EH (cell line): ENCODE results near the gene MTHFD1L.

ENCODE experiments used
- DNase-seq: peaks from one replicate; pipeline ENCODE4 v3.0.0-alpha.2; 2015; ENCODE audit warnings: low read depth

The MTHFD1L gene

DNA sequence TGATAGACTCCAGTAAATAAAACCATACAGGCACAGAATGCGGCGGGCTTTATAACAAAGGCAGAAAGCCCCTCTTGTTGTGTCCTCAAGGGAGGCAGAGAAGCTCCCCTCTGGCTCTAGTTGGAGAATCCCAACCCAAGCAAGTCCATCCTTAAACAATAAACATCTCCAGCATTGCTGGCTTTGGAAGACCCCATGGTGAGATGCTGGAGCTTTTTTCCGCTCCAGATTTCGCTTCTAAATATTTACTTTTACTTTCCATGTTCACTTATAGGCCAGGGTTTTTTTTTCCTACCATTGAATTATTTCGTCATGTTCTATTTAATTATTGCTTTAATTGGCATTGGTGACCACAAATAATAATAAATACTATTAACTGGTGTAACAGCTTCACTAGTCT, 176.2 kb downstream of the MTHFD1L start:
- no peak for DNase-seq

DNA sequence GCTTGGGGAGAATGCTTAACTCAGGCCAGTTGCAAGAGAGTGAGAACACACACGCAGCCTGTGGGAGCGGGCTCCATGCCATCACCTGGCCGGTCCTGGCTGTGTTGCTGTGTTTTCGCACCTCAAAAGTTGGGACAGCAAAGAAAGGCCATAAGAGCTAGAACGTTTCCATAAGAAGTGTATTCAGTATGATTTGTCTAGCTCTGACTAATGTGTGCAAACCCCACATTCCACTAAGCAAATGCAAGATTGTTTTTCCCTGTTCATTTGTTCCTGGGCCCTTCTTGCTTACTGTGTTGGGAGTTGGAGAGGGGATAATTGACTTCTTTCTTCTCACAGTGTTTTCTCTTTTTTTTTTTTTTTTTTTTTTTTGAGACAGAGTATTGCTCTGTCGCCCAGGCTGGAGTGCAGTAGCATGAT, 177.4 kb downstream of the MTHFD1L start:
- peak; percentile 76 for DNase-seq

DNA sequence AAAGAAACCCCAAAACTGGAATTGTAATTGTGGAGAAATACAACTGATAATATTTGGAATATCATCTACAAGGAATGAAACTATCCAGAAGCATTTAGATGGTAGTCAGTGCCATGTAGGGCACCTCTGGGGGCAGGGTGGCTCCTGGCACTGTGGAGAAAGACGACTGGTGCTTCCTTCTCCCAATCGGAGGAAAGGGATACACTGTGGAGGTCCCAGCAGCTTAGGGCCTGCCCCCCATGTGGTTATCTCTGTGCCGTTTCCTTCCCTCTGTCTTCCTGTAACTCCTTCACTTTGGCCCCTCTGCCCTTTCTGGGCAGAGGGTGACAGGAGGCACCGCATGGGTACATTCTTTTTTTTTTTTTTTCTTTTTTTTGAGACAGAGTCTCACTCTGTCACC, 178.4 kb downstream of the MTHFD1L start:
- DNase-seq = no peak

DNA sequence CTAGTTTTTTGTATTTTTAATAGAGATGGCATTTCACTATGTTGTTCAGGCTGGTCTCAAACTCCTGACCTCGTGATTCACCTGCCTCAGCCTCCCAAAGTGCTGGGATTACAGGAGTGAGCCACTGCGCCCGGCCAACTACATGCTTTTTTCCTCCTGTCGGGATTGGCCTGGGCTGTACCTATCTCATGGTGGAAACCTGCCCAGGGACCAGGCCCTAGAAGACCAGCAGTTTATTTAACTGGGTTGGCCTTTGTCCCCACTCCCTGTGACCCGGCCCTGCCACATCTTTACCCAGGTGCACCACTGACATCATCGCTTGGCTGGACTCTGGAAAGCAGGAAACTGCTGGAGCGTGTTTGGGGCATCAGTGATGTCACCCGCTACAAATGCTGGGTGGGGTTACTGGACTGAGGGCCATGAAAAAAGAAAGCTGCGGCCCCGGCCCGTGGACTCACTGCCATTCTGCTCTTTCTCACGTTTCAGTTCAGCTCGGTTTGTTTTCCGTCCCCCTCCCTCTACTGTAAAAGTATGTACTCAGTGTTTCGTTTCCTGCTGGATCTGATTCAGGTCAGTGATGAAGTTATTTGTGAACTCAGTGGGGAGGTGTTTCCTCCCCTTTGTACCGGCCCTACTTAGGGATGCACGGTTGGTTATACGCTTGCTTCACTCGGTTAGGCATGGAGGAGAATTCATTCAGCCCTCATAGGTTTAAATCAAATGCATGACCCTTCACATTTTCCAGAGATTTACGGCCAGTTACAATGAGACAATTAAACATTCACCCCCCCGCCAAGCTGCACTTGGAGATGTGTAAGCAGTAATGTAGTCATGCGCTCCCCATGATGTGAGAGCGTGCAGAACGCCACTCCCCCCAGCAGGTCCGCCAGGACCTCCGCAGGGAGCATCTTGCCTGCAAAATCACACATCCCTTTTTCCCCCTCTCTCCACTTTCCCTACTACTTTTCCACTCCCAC, 179.3 kb downstream of the MTHFD1L start:
- DNase-seq = peak; percentile 96

DNA sequence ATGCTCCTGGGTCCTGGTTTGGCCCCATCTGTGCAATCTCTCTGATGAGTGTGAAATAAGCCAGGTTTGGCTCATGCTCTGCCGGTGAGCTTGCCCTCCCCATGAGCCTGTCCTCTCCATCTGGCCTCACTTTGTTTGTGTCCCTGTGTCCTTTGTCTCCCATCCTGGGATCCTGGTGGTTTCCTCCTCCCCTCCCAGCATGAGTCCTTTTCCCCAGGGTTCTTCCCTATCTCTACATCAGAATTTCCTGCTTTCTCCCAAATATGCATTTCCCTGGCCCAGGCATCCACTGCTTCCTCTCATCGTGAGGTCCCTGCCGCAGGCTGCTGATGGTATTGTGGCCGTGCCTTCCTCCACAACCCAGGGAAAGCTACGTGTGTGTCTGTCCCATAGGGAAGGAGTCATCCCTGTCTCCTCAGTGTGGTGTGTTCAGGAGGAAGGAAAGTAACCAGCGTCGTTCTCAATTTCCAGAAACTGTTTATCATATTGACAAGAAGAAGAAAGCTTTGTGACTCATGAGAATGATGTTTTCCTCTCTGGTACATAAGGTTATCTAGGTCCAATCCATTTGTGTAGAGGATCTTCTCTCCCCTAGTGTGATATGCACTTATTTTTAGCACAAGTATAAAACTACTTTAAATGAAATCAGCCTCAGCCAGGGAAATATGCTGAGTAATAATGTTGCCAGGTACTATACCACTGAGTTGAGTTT, 180.2 kb downstream of the MTHFD1L start:
- peak; percentile 98 for DNase-seq

DNA sequence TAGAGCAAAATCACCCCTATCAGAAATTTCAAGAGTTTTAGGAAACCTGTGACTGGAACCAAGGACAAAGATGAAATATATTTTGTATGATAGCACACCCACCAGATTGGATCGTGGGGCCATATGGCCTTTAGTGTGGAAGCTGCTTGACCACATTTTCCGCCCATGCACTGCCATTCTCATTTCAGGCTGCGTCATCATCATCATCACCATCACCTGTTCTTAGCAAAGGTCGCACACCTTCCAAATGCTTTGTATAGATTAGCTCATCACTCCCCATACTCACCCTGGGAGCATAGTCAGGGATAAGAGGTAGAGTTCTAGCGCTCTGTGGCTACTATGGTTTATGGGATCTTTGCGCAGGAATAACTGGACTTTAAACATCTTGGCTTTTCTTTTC, 185.7 kb downstream of the MTHFD1L start:
- DNase-seq = no peak

DNA sequence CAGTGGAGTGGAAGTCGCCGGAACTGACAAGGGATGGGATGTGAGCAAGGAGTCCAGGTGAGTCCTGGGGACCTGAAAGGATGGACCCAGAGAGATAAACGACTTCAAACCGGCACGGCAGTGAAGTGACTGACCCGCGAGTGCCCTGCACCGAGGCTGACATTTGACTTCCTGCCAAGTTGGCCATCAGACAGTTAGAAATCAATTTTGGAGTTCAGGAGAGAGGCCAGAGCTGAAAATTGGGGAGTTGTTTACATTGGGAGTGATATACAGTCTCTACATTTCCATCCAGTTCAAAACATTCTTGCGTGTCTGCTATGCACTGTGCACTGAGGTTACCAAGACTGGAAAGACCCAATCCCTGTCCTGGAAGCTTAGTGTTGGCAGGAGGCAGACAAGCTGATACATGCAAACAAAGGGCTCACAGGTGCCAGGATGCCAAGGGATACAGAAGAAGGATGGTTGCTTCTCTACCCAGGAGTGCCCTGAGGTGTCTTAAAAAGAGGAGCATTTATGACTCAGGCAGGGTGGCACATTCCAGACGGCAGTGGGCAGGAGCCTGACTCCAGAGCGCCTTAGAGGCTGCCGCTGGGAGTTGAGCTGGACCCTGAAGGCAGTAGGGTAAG, 186.6 kb downstream of the MTHFD1L start:
- no peak for DNase-seq

DNA sequence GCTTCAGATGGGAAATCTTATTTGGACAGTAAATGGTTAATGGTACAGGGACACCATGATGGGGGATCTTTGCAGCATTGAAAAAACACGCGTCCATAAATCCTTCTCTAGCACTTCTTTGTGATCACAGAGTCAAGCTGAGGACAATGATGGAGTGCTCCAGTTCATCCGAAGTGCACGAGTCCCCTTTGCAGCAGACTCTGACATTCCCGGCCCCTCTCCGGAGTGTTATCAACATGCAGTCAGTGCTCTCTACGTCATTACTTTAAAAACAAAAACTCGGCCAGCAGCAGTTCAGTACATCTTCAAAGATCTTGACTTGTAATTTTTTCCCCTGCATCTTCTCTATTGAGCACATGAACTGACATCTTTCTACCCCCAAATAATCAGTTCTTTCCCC, 188.8 kb downstream of the MTHFD1L start:
- no peak for DNase-seq

DNA sequence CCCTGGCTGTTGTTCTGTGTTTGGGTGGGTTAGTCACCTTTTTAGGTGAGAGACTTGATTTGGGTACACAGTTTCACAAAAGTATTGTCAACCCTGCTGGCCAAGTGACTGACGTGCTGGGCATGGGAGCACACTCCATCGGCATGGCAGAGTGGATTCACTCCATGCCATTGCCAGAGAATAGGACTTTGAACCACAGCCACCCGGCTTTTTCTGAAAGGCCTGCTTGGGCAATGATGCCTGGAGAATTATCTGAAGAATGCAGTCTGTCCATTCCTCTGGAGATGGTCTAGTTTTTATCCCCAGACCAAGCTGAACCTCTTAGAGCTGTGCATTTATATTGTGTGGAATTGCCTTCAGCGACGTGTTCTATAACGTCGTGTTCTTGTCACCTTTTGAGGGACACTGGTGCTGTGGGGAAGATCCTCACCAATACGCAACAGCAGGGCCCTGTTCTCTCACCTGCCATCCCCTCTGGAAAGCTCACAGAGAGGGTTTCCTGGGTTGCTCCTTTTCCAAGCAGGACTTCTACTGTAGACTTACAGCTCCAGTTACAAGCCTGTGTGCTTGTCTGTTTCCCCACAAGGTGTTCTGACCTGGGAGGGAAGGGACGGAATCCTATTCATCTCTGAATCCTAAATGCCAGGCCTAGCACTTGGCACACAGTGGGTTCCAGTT, 190.9 kb downstream of the MTHFD1L start:
- no peak for DNase-seq

DNA sequence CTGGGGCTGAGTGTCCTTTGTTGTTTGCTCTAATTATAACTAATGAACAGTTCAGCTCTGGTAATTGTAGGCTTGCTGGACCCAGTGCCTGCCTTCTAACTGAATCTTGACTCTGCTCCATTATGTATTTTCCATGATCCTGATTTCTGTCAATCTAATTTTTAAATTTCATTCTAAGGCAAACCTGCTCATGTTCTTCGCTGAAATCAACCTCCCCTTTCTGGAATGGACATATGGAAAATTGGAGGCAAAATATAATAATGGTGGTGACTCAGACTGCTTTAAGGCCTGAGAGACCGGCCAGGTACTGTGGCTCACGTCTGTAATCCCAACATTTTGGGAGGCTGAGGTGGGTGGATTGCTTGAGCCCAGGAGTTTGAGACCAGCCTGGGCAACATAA, 191.6 kb downstream of the MTHFD1L start:
- DNase-seq = no peak

DNA sequence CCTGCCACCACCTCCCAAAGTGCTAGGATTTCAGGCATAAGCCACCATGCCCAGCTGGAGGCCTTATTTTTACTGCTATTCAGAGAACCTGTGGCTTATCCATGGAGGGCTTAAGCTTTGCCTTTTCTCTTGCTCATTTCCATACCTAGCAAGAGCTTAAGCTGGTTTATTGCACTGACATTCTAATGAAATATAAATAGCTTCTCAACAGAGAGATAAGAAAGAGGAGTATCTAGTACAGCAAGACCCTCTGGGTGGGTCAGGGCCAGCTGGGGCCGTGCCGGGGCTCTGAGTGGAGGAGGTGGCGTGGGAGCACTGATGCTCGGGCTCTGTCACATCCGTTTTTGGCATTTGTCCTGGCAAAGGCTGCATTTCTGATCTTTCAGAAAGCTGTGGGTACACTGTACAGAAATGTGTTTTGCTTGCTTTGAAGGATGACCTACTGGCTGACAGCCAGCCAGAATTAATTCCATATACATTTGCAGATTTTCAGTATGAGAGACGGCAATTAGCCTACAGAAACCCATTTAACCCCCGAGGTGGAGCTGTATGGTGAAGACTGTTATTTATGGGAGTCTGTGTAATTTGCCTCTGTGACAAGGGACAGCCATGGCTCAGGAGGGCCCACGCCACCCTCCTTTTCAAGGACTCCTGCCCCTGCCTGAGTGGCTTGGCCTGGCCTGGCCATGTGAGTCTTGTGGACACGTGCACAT, 192.7 kb downstream of the MTHFD1L start:
- no peak for DNase-seq

DNA sequence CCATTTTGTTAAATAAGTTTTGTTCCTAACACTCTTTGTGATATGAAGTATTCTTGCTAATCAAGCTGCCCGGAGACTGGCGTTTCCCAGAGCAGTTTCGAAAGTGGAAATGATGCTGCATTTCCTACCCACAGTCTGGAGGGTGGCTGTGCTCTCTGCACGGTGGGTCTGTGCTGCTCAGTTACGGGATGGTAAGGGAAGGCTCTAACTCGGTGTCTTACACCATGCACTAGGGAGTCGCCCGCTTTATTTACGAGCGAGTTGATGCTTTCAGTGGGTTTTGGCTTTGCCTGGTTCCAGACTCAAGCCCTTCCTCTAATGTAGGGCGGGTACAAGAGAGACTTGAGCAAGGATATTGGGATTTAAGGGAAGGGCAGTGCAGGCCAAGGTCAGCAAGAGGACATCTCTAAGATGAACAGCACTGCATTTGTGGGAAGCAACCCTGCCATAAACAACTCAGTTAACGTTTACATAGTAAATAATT, 194.2 kb downstream of the MTHFD1L start:
- no peak for DNase-seq

DNA sequence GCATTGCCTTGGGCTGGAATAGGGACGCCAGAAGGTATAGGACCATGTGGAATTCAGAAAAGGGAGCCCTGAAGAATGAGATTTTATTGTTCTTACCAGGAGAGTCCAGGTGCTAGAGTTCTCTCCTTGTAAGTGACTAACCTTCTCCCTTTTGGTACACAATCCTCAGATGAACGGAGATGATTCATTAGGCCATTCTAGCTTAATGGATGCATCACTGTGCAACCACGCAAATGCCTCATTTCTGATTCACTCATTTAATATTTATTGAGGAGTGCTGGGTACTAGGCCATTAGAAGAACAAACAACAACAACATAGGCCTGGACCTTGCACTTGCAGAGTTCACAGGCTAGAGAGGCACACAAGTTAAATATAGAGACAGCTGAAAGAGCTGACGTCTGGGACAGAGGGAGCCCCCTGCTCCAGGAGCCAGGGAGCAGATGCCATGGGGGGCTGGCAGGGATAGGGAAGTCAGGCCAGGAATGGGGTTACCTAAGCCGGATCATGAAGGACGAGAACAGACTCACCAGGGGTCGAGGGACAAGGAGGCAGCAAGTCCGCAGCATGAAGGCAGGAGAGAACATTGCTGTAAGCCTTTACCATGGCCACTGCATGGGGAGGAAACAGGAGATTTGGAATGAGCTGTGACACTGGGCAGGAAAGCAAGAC, 194.7 kb downstream of the MTHFD1L start:
- peak; percentile 96 for DNase-seq

DNA sequence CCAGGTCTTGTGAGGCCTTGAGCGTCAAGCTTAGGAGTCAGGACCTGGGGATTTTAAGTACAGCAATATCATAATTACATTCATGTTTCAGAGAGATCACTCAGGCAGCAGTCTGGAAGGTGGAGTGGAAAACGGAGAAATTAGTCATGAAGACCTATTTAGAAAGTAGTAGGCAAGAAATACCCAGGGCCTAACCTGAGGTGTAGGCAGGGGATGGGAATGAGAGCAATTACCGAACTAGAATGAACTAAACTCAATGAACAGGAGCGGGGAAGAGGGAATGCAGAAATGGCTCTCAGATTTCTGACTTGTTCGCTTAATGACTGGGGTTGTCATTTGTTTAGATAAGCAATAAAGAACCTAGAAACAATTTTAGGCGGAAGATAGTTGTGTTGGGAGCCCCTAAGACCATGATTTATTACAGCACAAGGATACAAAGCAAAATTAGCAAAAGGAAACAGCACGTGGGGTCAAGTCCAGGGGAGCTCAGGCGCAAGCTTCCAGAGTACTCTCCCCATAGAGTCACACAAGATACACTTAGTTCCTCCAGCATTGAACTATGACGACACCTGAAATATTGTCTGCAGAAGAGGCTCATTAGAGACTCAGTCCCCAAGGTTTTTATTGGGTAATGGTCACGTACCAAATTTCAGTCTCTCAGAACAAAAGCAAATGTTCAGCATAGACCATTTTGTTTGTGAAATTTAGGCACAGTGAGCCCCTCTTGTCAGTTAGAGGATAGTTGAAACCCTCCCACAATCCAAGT, 195.4 kb downstream of the MTHFD1L start:
- DNase-seq = no peak

DNA sequence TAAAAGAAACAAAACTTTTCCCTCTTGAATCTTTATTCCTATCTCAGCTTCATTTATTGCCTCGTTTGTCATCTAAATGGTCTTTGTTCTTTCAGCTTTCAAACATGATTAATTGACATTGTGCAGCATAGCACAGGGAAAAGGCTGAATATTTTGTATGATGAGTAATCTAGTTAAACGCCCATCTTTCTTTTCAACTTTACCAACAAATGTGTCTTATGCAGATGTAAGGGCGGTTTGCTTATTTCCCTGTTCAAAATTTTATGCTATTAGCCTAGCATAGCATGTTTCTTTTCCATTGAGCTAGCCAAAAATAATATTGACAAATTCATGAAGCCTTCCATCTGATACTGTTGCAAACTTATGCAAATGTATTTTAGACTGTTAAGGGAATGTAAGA, 197.8 kb downstream of the MTHFD1L start:
- DNase-seq = peak; percentile 88

DNA sequence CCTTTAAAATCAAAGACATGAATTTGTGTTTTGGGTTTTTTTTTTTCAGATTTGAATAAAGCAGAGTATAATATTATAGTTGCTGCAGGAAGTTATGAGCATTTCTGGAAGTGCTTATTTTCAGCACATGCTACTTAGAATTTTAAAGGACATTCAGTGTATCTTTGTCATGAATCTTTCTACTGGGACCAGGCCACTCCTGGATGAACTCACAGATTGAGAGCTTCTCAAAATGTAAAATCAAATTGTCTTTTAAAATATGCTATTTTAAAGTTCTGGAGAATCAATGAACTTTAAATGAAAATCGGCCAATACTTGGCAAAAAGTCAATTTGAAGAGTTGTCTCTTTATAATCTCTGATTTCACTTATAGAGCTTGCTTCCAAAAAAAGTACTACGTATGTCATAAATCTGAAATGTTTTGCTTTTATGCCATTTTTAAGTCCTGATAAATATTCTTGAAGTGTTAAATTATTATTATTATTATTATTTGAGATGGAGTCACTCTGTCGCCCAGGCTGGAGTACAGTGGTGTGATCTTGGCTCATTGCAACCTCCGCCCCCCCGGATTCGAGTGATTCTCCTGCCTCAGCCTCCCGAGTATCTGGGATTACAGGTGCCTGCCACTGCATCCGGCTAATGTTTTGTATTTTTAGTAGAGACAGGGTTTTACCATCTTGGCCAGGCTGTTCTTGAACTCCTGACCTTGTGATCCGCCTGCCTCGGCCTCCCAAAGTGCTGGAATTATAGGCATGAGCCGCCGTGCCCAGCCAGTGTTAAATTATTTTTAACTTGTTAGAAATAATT, 198.5 kb downstream of the MTHFD1L start:
- DNase-seq = no peak

DNA sequence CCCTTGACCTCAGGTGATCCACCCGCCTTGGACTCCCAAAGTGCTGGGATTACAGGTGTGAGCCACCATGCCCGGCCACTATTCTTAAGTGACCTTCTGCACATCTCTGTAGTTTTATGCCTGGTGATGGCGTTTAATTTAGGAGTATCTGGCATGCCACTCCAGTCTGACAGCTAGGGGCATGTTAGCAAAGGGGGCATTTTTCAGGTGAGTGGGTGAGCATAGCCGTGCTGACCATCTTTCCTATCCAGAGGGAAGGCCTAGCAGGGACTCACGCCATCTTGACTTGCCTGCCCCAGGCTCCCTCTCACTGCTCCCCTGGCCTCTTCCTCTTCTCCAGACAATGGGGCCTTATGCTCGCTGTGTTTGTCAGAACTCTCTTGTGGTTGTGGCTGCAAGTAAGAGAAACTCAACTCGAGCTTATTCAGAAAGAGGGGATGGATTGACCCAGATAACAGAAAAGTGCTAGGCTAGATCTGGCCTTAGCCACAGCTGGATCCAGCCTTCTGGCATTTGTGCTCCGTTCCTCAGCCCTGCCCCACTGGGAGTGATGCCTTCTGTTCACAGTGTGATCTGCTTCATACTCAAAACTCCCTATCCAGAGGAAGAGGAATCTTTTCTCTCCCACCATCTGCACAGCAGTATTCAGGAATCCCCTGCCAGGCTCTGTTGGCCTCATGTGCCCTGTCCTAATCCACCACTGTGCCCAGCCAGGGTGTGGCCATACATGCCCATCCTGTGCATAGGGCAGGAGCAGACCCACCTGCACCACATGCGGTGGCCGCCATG, 199.7 kb downstream of the MTHFD1L start:
- DNase-seq = no peak
